ENCODE measurements around the gene RAB7A. TPM values are rescaled to one million over a fixed set of nuclear protein-coding genes. Genes with fewer than 3 reads are reported as not detected.

RAB7A gene
- total and polyA plus RNA-seq, 2 of the 8 experiments (the other 6 are each of a cell fraction or from before 2014, with no cell fraction given), result 179 to 195 TPM

DNA sequence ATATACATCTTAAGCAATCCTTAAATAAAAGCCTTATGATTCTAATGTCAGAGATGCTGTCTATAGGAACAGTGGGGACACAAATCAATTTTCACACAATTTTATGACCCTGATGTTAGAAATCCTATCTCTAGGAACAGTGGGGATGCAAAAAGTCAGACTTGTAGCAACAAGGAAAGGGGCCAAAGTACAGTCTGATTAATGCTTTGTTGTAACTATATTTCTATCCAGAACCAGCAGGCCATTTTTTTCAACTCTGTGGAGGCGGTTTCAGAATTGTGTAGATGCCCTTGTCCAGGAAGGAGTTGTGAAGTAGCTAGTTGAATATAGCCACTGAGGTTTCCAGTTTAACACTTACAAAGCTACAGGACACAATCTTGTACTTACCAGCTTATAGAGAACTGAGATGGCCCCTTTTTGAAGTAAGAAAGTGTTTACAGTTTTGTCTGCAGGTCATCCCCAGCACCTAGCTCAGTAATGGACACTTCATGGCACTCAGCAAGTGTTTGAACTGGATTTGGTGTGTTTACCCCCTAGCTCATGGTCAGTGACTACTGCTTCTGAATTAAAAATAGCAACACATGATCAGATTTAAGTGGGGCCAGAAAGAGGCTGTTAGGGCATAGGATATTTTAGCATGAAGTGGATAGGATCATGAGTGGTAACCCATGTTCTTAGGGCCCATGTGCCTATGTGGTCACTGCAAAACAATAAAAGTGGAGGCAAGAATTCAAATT, 54.3 kb downstream of the RAB7A start:
- no peak overlapping the region for H3K27ac ChIP-seq (ENCODE audit: low read depth, low read length)
- FAIRE-seq (no peak), DNase-seq (ENCODE audit: low read depth in 1 of 2, low spot score in 2 of 2) (no peak)
- 0 out of 4 replicates have a peak overlapping the region, but pooled peaks of 1 of the 2 experiments have one; percentile 33 for H3K4me2 ChIP-seq (ENCODE audit: insufficient read depth in 1 of 2, low read depth in 2 of 2, low read length in 2 of 2)
- H4K5ac ChIP-seq (ENCODE audit: insufficient read length, low read depth, low read length), result no peak overlapping the region
- H3K9me3 ChIP-seq (ENCODE audit: insufficient read depth in 2 of 2, low read depth in 1 of 2, low read length in 1 of 2), result no peaks in the 10 kb centered on the region
- no peak overlapping the region for H3K18ac ChIP-seq (ENCODE audit: extremely low read depth, low read length)
- no peak overlapping the region for H2AFZ ChIP-seq (ENCODE audit: low read length)
- no peak overlapping the region for H4K8ac ChIP-seq (ENCODE audit: extremely low read depth, insufficient read depth, low read length)
- no peak overlapping the region for H3K4ac ChIP-seq (replicated peaks; ENCODE audit: insufficient read length, low read depth, low read length)
- no peak overlapping the region for H3K4me3 ChIP-seq (ENCODE audit: extremely low read depth in 1 of 4, insufficient read depth in 2 of 4, low read depth in 3 of 4, low read length in 4 of 4)
- no peak overlapping the region for H2BK5ac ChIP-seq (ENCODE audit: low read depth, low read length)
- H2BK15ac ChIP-seq (ENCODE audit: low read length), result no peak overlapping the region
- POLR2A ChIA-PET (ENCODE audit: partially characterized antibody), result interaction anchor here (0.9 to 1.9 kb wide), 2 partner anchors 9 to 19 kb away, joined by 4 read pairs; no protein-coding TSS in a partner anchor
- H3K27me3 ChIP-seq (replicated peaks in 1 of 4; ENCODE audit: control insufficient read depth in 3 of 4, extremely low read depth in 1 of 4, insufficient read depth in 3 of 4, low read length in 3 of 4), result no peaks in the 10 kb centered on the region
- H3K56ac ChIP-seq (replicated peaks; ENCODE audit: insufficient read length, low read depth, low read length), result no peak overlapping the region
- 94% methylated on average over 1 of the region's 1 CpG; no CpG with 5 or more reads in 1 of the 2 experiments for WGBS, 2 experiments (ENCODE audit: extremely low coverage in 1 of 2, insufficient coverage in 1 of 2, insufficient read length in 1 of 2, insufficient replicate concordance in 2 of 2, low coverage in 1 of 2, low lambda C conversion rate in 2 of 2, missing lambda C conversion rate in 1 of 2)
- H2AK5ac ChIP-seq (ENCODE audit: low read depth, low read length), result no peak overlapping the region
- H2BK20ac ChIP-seq (ENCODE audit: low read length), result no peak overlapping the region
- H3K23ac ChIP-seq (ENCODE audit: insufficient read length), result no peak overlapping the region
- H3K36me3 ChIP-seq (ENCODE audit: control insufficient read depth in 2 of 4, insufficient read depth in 4 of 4, low read length in 3 of 4), result no peaks in the 10 kb centered on the region
- no peaks in the 10 kb centered on the region; the same call in 1 of the 2 replicates for H3K23me2 ChIP-seq (ENCODE audit: low read depth, low read length)
- peaks cover 2 to 13% (median 8%) of the 10 kb centered on the region in 4 experiments; a peak in 5 of 7 replicates for H3K4me1 ChIP-seq (replicated peaks in 1 of 4; ENCODE audit: control insufficient read depth in 3 of 4, insufficient read depth in 4 of 4, low read length in 3 of 4)
- no peak overlapping the region for H3K14ac ChIP-seq (ENCODE audit: insufficient read length)
- H3K9ac ChIP-seq (replicated peaks in 1 of 4; ENCODE audit: extremely low read depth in 1 of 4, low read depth in 3 of 4, low read length in 3 of 4), result no peak overlapping the region
- no peak overlapping the region for H4K91ac ChIP-seq (replicated peaks; ENCODE audit: insufficient read length, low read length)
- H2BK12ac ChIP-seq (ENCODE audit: low read depth, low read length), result no peak overlapping the region
- no peak overlapping the region for H2BK120ac ChIP-seq (replicated peaks; ENCODE audit: low read depth, low read length)
- H3K79me2 ChIP-seq (ENCODE audit: control insufficient read depth in 1 of 2, insufficient read depth in 2 of 2, low read length in 2 of 2), result peaks cover 5 to 96% of the 10 kb centered on the region in 2 experiments
- H4K20me1 ChIP-seq (replicated peaks in 1 of 2; ENCODE audit: control insufficient read depth in 1 of 2, insufficient read depth in 2 of 2, low read length in 2 of 2), result peaks cover 19 to 32% of the 10 kb centered on the region in 2 experiments
- H3K79me1 ChIP-seq (ENCODE audit: low read depth, low read length), result peaks cover 14% of the 10 kb centered on the region
- CTCF ChIA-PET (ENCODE audit: partially characterized antibody), result interaction anchor here (0.5 to 4.4 kb wide), 9 partner anchors 10 to 187 kb away, joined by 3 to 42 read pairs (median 4); no protein-coding TSS in a partner anchor
- TF ChIP-seq SIRT6 (IDR thresholded peaks at IDR 0.05; ENCODE audit: low read length) (no peak), FOSL1 (IDR thresholded peaks at IDR 0.05; ENCODE audit: insufficient read depth, low read depth, low read length) (no peak), CREB1 (IDR thresholded peaks at IDR 0.05) (no peak), RXRA (IDR thresholded peaks at IDR 0.05; ENCODE audit: insufficient read depth, low read depth, low read length) (no peak), CEBPB (IDR thresholded peaks at IDR 0.05; ENCODE audit: low read depth, low read length) (no peak), SIN3A (conservative IDR thresholded peaks at IDR 0.05 in 1 of 2, IDR thresholded peaks at IDR 0.05 in 1 of 2; ENCODE audit: low read depth in 1 of 2, low read length in 2 of 2) (no peak), RFX5 (IDR thresholded peaks at IDR 0.05; ENCODE audit: borderline replicate concordance, low read depth, low read length) (no peak), SAP30 (IDR thresholded peaks at IDR 0.05; ENCODE audit: insufficient read depth, insufficient replicate concordance, low read length) (no peak), GABPA (IDR thresholded peaks at IDR 0.05; ENCODE audit: borderline replicate concordance, insufficient read depth, low read length) (no peak), MAFK (IDR thresholded peaks at IDR 0.05; ENCODE audit: low read depth, low read length) (no peak), SIX5 (IDR thresholded peaks at IDR 0.05; ENCODE audit: low read depth, low read length) (no peak)
- TF ChIP-seq, protein P1, sequence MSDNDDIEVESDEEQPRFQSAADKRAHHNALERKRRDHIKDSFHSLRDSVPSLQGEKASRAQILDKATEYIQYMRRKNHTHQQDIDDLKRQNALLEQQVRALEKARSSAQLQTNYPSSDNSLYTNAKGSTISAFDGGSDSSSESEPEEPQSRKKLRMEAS (IDR thresholded peaks at IDR 0.05), result no peak

Data from H1 (cell line).